Measurements from ENCODE around the gene STARD5. TPM values are rescaled to one million over a fixed set of nuclear protein-coding genes. Genes with fewer than 3 reads are reported as not detected.

Gene STARD5
- total RNA-seq, 1 experiment from 2014 or later, result 1.9 TPM

- no peak for TF ChIP-seq CTCF (IDR thresholded peaks at IDR 0.05; ENCODE audit: unreplicated experiment)
Observed at GRCh38 chr15:81273855-81274254, 50.1 kb downstream of the STARD5 start.

GRCh38 chr15:81273200-81273599, 50.7 kb downstream of the STARD5 start:
- no peaks in the 10 kb centered on the region for H3K36me3 Mint-ChIP-seq (ENCODE audit: insufficient read depth, unreplicated experiment)
- TF ChIP-seq CTCF (IDR thresholded peaks at IDR 0.05; ENCODE audit: unreplicated experiment), result no peak
- H3K4me1 Mint-ChIP-seq (ENCODE audit: low read depth, unreplicated experiment), result no peaks in the 10 kb centered on the region
- CTCF ChIA-PET, result no interaction called here
- H3K27ac Mint-ChIP-seq (ENCODE audit: unreplicated experiment), result no peak overlapping the region
- no peak overlapping the region for H3K4me3 Mint-ChIP-seq (ENCODE audit: low read depth, unreplicated experiment)
- no peaks in the 10 kb centered on the region for H3K9me3 Mint-ChIP-seq (ENCODE audit: low read depth, unreplicated experiment)
- DNase-seq, result no peak
- intact Hi-C loops (cut with micrococcal nuclease; ENCODE audit: unreplicated experiment), result no loop called here
- H3K27me3 Mint-ChIP-seq (ENCODE audit: unreplicated experiment), result peaks cover 95% of the 10 kb centered on the region
- BruUV-seq (replicated peaks), result no TSS peak

More at GRCh38 chr15:81273855-81274254, 50.1 kb downstream of the STARD5 start:
- Mint-ChIP-seq H3K36me3 (ENCODE audit: insufficient read depth, unreplicated experiment) (no peaks in the 10 kb centered on the region), H3K27me3 (ENCODE audit: unreplicated experiment) (peaks cover 96% of the 10 kb centered on the region), H3K9me3 (ENCODE audit: low read depth, unreplicated experiment) (no peaks in the 10 kb centered on the region), H3K4me3 (ENCODE audit: low read depth, unreplicated experiment) (no peak overlapping the region), H3K27ac (ENCODE audit: unreplicated experiment) (no peak overlapping the region), H3K4me1 (ENCODE audit: low read depth, unreplicated experiment) (no peaks in the 10 kb centered on the region)
- intact Hi-C loops (cut with micrococcal nuclease; ENCODE audit: unreplicated experiment), result no loop called here
- BruUV-seq (replicated peaks), result no TSS peak
- CTCF ChIA-PET, result interaction anchor here (0.6 to 2.8 kb wide), 3 partner anchors 8 to 390 kb away, joined by 3 to 17 read pairs (median 3); no protein-coding TSS in a partner anchor
- DNase-seq, result no peak

- no peak for TF ChIP-seq CTCF (IDR thresholded peaks at IDR 0.05; ENCODE audit: unreplicated experiment)
- no TSS peak for BruUV-seq (replicated peaks)
- no peak for DNase-seq
- H3K4me3 Mint-ChIP-seq (ENCODE audit: low read depth, unreplicated experiment), result no peak overlapping the region
- no peaks in the 10 kb centered on the region for H3K4me1 Mint-ChIP-seq (ENCODE audit: low read depth, unreplicated experiment)
- H3K9me3 Mint-ChIP-seq (ENCODE audit: low read depth, unreplicated experiment), result no peaks in the 10 kb centered on the region
- no peak overlapping the region for H3K27ac Mint-ChIP-seq (ENCODE audit: unreplicated experiment)
- CTCF ChIA-PET, result interaction anchor here (1.1 kb wide), 1 partner anchor 135 kb away, joined by 3 read pairs; no protein-coding TSS in a partner anchor
- H3K27me3 Mint-ChIP-seq (ENCODE audit: unreplicated experiment), result peaks cover 95% of the 10 kb centered on the region
- no peaks in the 10 kb centered on the region for H3K36me3 Mint-ChIP-seq (ENCODE audit: insufficient read depth, unreplicated experiment)
- intact Hi-C loops (cut with micrococcal nuclease; ENCODE audit: unreplicated experiment), result no loop called here
Observed at GRCh38 chr15:81271761-81272644, 51.9 kb downstream of the STARD5 start.

GRCh38 chr15:81270781-81271491, 53.0 kb downstream of the STARD5 start:
- H3K27me3 Mint-ChIP-seq (ENCODE audit: unreplicated experiment), result peaks cover 95% of the 10 kb centered on the region
- no TSS peak for BruUV-seq (replicated peaks)
- TF ChIP-seq CTCF (IDR thresholded peaks at IDR 0.05; ENCODE audit: unreplicated experiment), result no peak
- CTCF ChIA-PET, result no interaction called here
- intact Hi-C loops (cut with micrococcal nuclease; ENCODE audit: unreplicated experiment), result no loop called here
- DNase-seq, result no peak
- no peaks in the 10 kb centered on the region for H3K9me3 Mint-ChIP-seq (ENCODE audit: low read depth, unreplicated experiment)
- no peak overlapping the region for H3K27ac Mint-ChIP-seq (ENCODE audit: unreplicated experiment)
- no peak overlapping the region for H3K4me3 Mint-ChIP-seq (ENCODE audit: low read depth, unreplicated experiment)
- peaks cover 5% of the 10 kb centered on the region for H3K4me1 Mint-ChIP-seq (ENCODE audit: low read depth, unreplicated experiment)
- no peaks in the 10 kb centered on the region for H3K36me3 Mint-ChIP-seq (ENCODE audit: insufficient read depth, unreplicated experiment)

All from Calu3 (cell line).